Retinal pigment epithelial cell (primary cell): ENCODE measurements around the gene DPM1.

Source experiments
- DNase-seq: peaks from one replicate; pipeline ENCODE4 v3.0.0-alpha.2; 2010; ENCODE audit warnings: low read depth
- H3K4me3 ChIP-seq: 2 replicates; pipeline ENCODE4 v1.5.1; 2011; ENCODE audit warnings: mild to moderate bottlenecking, low read length, control low read depth, moderate library complexity
- CTCF ChIP-seq: conservative IDR thresholded peaks from 2 replicates; pipeline ENCODE4 v1.5.1; 2011; ENCODE audit warnings: low read depth, low read length, control low read depth, inconsistent platforms

DPM1 gene

DNA sequence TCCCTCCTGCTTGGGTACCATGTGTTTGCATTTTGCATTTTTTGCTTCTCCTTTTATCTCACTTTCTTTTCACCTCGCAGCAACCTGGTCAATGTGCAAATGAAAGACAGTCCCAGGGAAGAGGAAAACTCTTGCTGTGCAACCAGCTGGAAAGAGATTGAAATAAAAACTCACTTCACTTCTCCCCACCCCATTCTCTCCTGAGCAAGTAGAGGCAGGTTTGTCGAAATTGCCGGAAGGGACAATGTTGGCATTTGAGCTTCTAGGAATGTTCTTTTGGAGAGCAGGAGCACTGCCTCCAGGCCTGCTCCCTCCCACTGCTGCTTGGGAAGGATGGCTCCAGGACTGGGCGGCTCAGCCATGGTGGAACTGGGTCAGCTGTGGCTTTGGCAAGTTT lies 34.0 kb upstream of the DPM1 start:
- DNase-seq = no peak
- TF ChIP-seq CTCF = no peak
- H3K4me3 ChIP-seq = no peak overlapping the region

DNA sequence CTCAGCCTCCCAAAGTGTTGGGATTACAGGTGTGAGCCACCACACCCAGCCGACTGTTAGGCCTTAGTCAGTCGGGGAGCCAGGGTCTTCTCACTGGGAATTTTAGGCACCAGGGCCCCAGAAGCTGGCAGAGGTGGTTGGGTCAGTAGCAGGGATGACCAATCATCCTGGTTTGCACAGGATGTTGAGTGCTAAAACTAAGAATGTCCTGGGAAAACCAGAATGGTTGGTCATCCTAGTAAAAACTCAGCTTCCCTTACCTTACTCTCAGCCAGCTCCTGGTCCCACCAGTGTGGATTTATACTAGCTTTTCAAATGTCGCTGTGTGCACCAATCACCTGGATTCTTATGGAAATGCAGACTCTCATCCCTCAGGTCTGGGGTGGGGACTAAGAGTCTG lies 32.7 kb upstream of the DPM1 start:
- TF ChIP-seq CTCF = no peak
- DNase-seq = no peak
- no peak overlapping the region for H3K4me3 ChIP-seq

DNA sequence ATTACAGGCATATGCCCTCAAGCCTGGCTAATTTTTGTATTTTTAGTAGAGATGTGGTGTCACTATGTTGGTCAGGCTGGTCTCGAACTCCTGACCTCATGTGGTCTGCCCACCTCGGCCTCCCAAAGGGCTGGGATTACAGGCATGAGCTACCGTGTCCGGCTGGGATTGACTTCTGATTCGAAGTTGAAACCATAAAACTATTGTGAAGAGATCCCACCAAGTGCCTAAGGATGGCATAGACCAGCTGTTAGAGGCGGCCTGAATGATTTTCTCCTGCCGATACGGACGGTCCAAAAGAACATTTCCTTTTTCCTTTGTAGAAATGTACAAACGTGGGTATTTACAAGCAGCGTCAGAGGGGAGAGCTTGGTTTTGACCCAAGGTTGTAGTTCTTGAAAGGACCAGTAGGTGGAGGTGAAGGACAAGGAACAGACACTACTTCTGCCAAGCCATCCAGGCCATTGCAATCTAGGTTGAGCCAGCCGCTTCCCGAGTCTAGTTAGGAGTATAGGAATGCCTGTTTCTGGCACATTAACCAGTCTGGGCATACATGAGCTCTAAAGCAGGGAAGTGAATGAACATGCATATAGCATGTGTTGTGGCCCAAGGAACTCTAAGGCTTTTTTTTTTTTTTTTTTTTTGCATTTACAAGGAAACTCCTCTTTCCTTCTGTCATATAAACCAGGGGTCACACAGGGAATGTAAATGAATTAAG lies 29.3 kb upstream of the DPM1 start:
- DNase-seq = no peak
- TF ChIP-seq CTCF = peak; percentile 87
- H3K4me3 ChIP-seq = no peak overlapping the region

- no peak for TF ChIP-seq CTCF
- DNase-seq = no peak
- H3K4me3 ChIP-seq = no peak overlapping the region
Measured at GRCh38 chr20:50983321-50983720, 25.0 kb upstream of the DPM1 start.

DNA sequence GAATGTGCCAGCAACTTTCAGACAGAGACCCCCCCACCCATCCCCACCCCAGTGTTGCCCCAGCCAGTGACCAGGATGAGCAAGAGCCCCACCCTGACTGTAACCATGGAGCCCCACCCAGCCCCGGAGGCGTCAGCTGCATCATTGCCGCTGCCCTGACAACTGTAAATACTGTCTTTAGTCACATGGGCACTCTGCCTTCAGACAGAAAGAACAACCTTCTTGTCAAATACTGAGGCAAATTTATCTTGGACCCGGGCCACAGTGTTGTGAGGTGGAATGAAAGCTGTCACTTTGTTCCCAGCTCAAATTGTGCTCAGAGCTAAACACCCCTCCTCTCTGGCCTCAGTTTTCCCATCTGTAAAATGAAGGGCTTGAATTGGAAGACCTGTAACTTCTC lies 24.0 kb upstream of the DPM1 start:
- DNase-seq = no peak
- no peak overlapping the region for H3K4me3 ChIP-seq
- TF ChIP-seq CTCF = no peak

DNA sequence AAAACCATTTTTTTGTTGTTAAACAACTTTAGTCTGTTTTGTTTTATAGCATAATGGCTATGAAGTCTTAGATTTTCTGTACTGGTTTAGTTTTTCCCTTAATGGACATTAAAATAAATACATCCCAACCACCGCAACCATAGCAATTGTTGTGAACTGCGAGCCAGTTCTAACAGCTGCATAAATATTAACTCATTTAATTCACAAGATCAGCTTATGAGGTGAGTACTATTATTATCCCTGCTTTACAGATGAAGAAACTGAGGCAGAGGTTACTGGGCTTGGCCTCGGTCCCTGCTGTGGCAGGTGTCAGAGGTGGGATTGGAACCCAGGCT lies 23.3 kb upstream of the DPM1 start:
- DNase-seq = no peak
- TF ChIP-seq CTCF = no peak
- H3K4me3 ChIP-seq = no peak overlapping the region

DNA sequence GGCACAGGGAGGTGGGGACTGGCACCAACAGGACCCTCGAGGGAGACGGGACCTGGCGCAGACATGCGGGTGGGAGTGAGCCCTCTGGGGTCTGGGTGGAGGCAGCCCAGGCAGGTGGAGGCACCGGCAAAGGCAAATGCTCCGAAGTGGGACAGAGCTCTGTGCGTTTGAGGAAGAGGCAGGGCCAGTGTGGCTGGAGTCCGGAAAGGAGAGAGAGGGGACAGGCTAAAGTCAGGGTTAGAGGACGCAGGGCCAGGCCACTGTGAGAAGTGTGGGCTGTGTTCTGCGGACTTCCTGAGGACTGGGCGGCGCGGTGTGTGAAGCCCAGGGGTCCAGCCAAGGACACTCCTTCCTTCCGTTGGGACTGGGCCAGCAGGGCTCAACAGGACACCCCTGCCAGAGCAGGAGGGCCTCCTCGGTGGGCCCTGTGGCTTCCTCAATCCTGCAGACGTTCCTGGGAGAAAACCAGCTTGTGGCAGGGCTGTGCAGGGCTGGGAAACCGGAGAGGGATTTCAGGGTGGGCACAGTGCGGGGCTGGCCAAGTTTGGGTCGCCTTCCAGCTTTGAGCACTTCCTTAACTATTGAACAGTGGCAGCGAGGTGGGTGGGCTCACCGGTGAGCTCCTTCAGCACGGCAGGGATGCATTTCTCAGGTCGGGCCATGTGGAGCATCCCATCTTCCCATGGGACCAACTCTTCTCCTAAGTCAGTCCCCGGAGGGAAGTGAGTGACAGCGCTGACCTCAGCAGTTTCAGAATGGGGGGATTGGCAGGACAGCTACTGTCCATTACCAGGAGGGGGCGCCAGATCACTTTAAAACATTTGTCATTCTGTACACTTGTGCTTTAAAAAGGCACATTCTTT lies 22.8 kb upstream of the DPM1 start:
- peak; percentile 83 for TF ChIP-seq CTCF
- no peak overlapping the region for H3K4me3 ChIP-seq
- DNase-seq = no peak
